Panc1 (cell line): ENCODE results near the gene SMURF2. TPM values are rescaled to one million over a fixed set of nuclear protein-coding genes. Genes with fewer than 3 reads are reported as not detected.

Source experiments
- ATAC-seq: fragments of 200-7000 bp; cut with Tn5 transposase; 2 replicates; pipeline ENCODE4 v1.9.1; 2020; ENCODE audit warnings: mild to moderate bottlenecking, moderate library complexity
- BruUV-seq: library from RNA; stranded (reverse); fragments of 400-500 nt; replicated peaks from 2 replicates; lab custom pipeline; 2021; lab: Mats Ljungman, UMichigan
- CTCF ChIA-PET: fragments of 300-600 bp; sonication (Branson Sonifier 250); formaldehyde crosslinking; loops from one replicate; lab custom pipeline; 2022; ENCODE audit warnings: antibody characterized with exemption; lab: Charles Lee
- POLR2A ChIA-PET: fragments of 300-600 bp; sonication (Branson Sonifier 250); formaldehyde crosslinking; loops from one replicate; lab custom pipeline; 2022; ENCODE audit warnings: antibody characterized with exemption; lab: Charles Lee
- DNase-seq: peaks from one replicate; pipeline ENCODE4 v3.0.0-alpha.2; 2010; ENCODE audit warnings: low read depth, low spot score
- H3K27ac ChIP-seq: 2 replicates; pipeline ENCODE4 v1.5.1; 2011; ENCODE audit warnings: mild to moderate bottlenecking, low read length, inconsistent platforms
- H3K27me3 ChIP-seq: fragments of 200-500 bp; sonication (Bioruptor generic); 2 replicates; pipeline ENCODE4 v1.6.0; 2014; ENCODE audit warnings: low read length, inconsistent platforms; ENCODE audit not compliant: control insufficient read depth, insufficient read depth
- H3K36me3 ChIP-seq: fragments of 200-500 bp; sonication (Bioruptor generic); 2 replicates; pipeline ENCODE4 v1.5.1; 2014; ENCODE audit warnings: inconsistent platforms, mild to moderate bottlenecking, low read length, moderate library complexity; ENCODE audit not compliant: control insufficient read depth, insufficient read depth
- H3K4me1 ChIP-seq: 2 replicates; pipeline ENCODE4 v1.5.1; 2011; ENCODE audit warnings: inconsistent platforms, mild to moderate bottlenecking, low read length, moderate library complexity; ENCODE audit not compliant: control insufficient read depth, insufficient read depth
- H3K4me3 ChIP-seq, 2 experiments: 2 replicates each; pipeline ENCODE4 v1.5.1; 2011 to 2012; ENCODE audit warnings: low read depth in 2 of 2, low read length in 2 of 2, mild to moderate bottlenecking in 2 of 2, inconsistent platforms in 1 of 2, moderate library complexity in 1 of 2
- H3K9me3 ChIP-seq: fragments of 200-500 bp; sonication (Bioruptor generic); 2 replicates; pipeline ENCODE4 v1.5.1; 2014; ENCODE audit warnings: low read depth, mild to moderate bottlenecking, inconsistent platforms, low read length, moderate library complexity; ENCODE audit not compliant: control insufficient read depth, insufficient read depth
- CTCF ChIP-seq: fragments of 450-650 bp; IDR thresholded peaks from 2 replicates; pipeline ENCODE4 v1.5.1; 2017; ENCODE audit warnings: mild to moderate bottlenecking
- POLR2AphosphoS5 ChIP-seq: IDR thresholded peaks from 2 replicates; pipeline ENCODE4 v1.6.1; 2012; ENCODE audit warnings: mild to moderate bottlenecking, low read depth, low read length, moderate library complexity
- SIN3A ChIP-seq: IDR thresholded peaks from 2 replicates; pipeline ENCODE4 v1.6.1; 2012; ENCODE audit warnings: low read depth, mild to moderate bottlenecking, low read length, moderate library complexity, borderline replicate concordance; ENCODE audit not compliant: insufficient read depth
- TCF7L2 ChIP-seq: IDR thresholded peaks from 2 replicates; pipeline ENCODE4 v1.6.1; 2011; ENCODE audit warnings: mild to moderate bottlenecking, low read depth, low read length, inconsistent platforms
- in situ Hi-C: cut with HindIII; loops from 2 replicates; pipeline ENCODE4 v1.10.0; 2016; ENCODE audit warnings: low sequenced_read_pairs, low pct_unique_long_range_greater_than_20kb
- intact Hi-C: fragments of 100-400 bp; cut with micrococcal nuclease; formaldehyde crosslinking; loops from one replicate; pipeline ENCODE4 v1.10.0; 2022; ENCODE audit not compliant: unreplicated experiment
- total RNA-seq: library from RNA; stranded (reverse); gene quantifications from one replicate; pipeline ENCODE4 v1.2.1, GENCODE V29; 2021; ENCODE audit not compliant: unreplicated experiment
- TF ChIP-seq, protein P1 (sequence below), 2 experiments: IDR thresholded peaks; 2 replicates each; pipeline ENCODE4 v1.6.1; 2011 to 2012; ENCODE audit warnings: low read depth in 2 of 2, control low read depth in 1 of 2, low read length in 1 of 2, mild to moderate bottlenecking in 1 of 2, moderate library complexity in 1 of 2; ENCODE audit not compliant: insufficient read depth in 1 of 2

Gene SMURF2
- total RNA-seq, 1 experiment from 2014 or later, result 21.3 TPM

- no TSS peak for BruUV-seq
- Histone ChIP-seq H3K4me3 (no peak overlapping the region), H3K27me3 (no peaks in the 10 kb centered on the region), H3K4me1 (no peaks in the 10 kb centered on the region), H3K9me3 (no peaks in the 10 kb centered on the region), H3K27ac (no peak overlapping the region), H3K36me3 (peaks cover 33% of the 10 kb centered on the region)
- no peak for DNase-seq
- ATAC-seq, result no peak
- ChIA-PET POLR2A (no interaction called here), CTCF (no interaction called here)
- intact Hi-C loops (no loop called here), in situ Hi-C loops (no loop called here)
- TF ChIP-seq CTCF (no peak), POLR2AphosphoS5 (no peak), SIN3A (no peak), TCF7L2 (no peak)
- TF ChIP-seq, protein P1, sequence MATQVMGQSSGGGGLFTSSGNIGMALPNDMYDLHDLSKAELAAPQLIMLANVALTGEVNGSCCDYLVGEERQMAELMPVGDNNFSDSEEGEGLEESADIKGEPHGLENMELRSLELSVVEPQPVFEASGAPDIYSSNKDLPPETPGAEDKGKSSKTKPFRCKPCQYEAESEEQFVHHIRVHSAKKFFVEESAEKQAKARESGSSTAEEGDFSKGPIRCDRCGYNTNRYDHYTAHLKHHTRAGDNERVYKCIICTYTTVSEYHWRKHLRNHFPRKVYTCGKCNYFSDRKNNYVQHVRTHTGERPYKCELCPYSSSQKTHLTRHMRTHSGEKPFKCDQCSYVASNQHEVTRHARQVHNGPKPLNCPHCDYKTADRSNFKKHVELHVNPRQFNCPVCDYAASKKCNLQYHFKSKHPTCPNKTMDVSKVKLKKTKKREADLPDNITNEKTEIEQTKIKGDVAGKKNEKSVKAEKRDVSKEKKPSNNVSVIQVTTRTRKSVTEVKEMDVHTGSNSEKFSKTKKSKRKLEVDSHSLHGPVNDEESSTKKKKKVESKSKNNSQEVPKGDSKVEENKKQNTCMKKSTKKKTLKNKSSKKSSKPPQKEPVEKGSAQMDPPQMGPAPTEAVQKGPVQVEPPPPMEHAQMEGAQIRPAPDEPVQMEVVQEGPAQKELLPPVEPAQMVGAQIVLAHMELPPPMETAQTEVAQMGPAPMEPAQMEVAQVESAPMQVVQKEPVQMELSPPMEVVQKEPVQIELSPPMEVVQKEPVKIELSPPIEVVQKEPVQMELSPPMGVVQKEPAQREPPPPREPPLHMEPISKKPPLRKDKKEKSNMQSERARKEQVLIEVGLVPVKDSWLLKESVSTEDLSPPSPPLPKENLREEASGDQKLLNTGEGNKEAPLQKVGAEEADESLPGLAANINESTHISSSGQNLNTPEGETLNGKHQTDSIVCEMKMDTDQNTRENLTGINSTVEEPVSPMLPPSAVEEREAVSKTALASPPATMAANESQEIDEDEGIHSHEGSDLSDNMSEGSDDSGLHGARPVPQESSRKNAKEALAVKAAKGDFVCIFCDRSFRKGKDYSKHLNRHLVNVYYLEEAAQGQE (IDR thresholded peaks at IDR 0.05; ENCODE audit: insufficient read depth in 1 of 2, low read depth in 2 of 2, low read length in 1 of 2), result no peak
Measured at GRCh38 chr17:64527914-64528313, 134.2 kb downstream of the SMURF2 start.

DNA sequence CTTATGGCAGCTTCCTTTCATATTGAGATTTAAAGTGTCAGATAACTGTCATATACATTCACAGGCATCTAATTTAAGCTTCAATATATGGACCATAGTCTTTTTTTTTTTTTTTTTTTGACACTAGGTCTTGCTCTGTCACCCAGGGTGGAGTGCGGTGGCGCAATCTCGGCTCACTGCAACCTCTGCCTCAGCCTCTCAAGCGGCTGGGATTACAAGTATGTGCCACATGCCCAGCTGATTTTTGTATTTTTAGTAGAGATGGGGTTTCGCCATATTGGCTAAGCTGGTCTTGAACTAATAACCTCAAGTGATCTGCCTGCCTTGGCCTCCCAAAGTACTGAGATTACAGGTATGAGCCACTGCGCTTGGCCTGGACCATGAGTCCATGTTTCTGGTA lies 141.7 kb downstream of the SMURF2 start:
- Histone ChIP-seq H3K4me1 (no peaks in the 10 kb centered on the region), H3K4me3 (no peak overlapping the region), H3K36me3 (peaks cover 16% of the 10 kb centered on the region), H3K27me3 (no peaks in the 10 kb centered on the region), H3K27ac (no peak overlapping the region), H3K9me3 (no peaks in the 10 kb centered on the region)
- no peak for TF ChIP-seq POLR2AphosphoS5
- TF ChIP-seq, protein P1 (IDR thresholded peaks at IDR 0.05; ENCODE audit: insufficient read depth in 1 of 2, low read depth in 2 of 2, low read length in 1 of 2), result no peak
- no peak for TF ChIP-seq SIN3A
- no peak for TF ChIP-seq TCF7L2
- no peak for TF ChIP-seq CTCF
- ChIA-PET CTCF (no interaction called here), POLR2A (interaction anchor here (0.6 kb wide), 1 partner anchor 24 kb away, joined by 4 read pairs; the partner anchor contains the start of gene POLG2)
- in situ Hi-C loops, result no loop called here
- DNase-seq (no peak), ATAC-seq (no peak)
- BruUV-seq, result no TSS peak
- intact Hi-C loops, result no loop called here
